Activated CD8-positive, alpha-beta memory T cell treated with anti-CD3 and anti-CD28 coated beads, Interleukin-2, amount 10 ng/mL, durations not matched to agents 7 days and 5 days (primary cell): ENCODE measurements around the gene GPR37L1. TPM values are rescaled to one million over a fixed set of nuclear protein-coding genes. Genes with fewer than 3 reads are reported as not detected.

Experiments
- ATAC-seq: fragments of 150-1000 bp; cut with Tn5 transposase; one replicate; pipeline ENCODE4 v1.10.0; 2021; ENCODE audit warnings: moderate library complexity
- CTCF ChIA-PET: fragments of 350-600 bp; sonication (Branson Sonifier 250); formaldehyde crosslinking; loops from one replicate; lab custom pipeline; 2021; ENCODE audit warnings: antibody characterized with exemption; lab: Charles Lee
- DNase-seq: peaks from one replicate; pipeline ENCODE4 v3.0.0-alpha.2; 2020
- H3K27ac Mint-ChIP-seq: one replicate; pipeline ENCODE4 v1.8.0; 2021; ENCODE audit warnings: mild to moderate bottlenecking, mixed read lengths
- H3K27me3 Mint-ChIP-seq: one replicate; pipeline ENCODE4 v1.8.0; 2021; ENCODE audit warnings: mixed read lengths
- H3K36me3 Mint-ChIP-seq: one replicate; pipeline ENCODE4 v1.8.0; 2021; ENCODE audit warnings: mild to moderate bottlenecking, mixed read lengths
- H3K4me1 Mint-ChIP-seq: one replicate; pipeline ENCODE4 v1.8.0; 2021; ENCODE audit warnings: mixed read lengths
- H3K4me3 Mint-ChIP-seq: one replicate; pipeline ENCODE4 v1.8.0; 2021; ENCODE audit warnings: mild to moderate bottlenecking, moderate library complexity, mixed read lengths
- H3K9me3 Mint-ChIP-seq: one replicate; pipeline ENCODE4 v1.8.0; 2022; ENCODE audit warnings: low read depth, mixed read lengths
- total RNA-seq, 2 experiments: library from RNA; stranded (reverse); gene quantifications; one replicate each; pipeline ENCODE4 v1.2.3, GENCODE V29; 2021

Gene GPR37L1
- total RNA-seq, 2 experiments from 2014 or later = not detected

- no peaks in the 10 kb centered on the region for H3K9me3 Mint-ChIP-seq
- no peak overlapping the region for H3K4me3 Mint-ChIP-seq
- peaks cover 7% of the 10 kb centered on the region for H3K27me3 Mint-ChIP-seq
- CTCF ChIA-PET = interaction anchor here (0.7 to 2.3 kb wide), 4 partner anchors 9 to 222 kb away, joined by 3 to 8 read pairs (median 4); no protein-coding TSS in a partner anchor
- no peaks in the 10 kb centered on the region for H3K4me1 Mint-ChIP-seq
- DNase-seq (no peak), ATAC-seq (no peak)
- no peak overlapping the region for H3K27ac Mint-ChIP-seq
- H3K36me3 Mint-ChIP-seq = no peaks in the 10 kb centered on the region
Measured at GRCh38 chr1:202117898-202118371, 4.8 kb upstream of the GPR37L1 start.

GRCh38 chr1:202121006-202121405, 1.7 kb upstream of the GPR37L1 start:
- CTCF ChIA-PET = interaction anchor here (0.7 to 1.5 kb wide), 2 partner anchors 121 to 246 kb away, joined by 3 to 4 read pairs; no protein-coding TSS in a partner anchor
- no peaks in the 10 kb centered on the region for H3K4me1 Mint-ChIP-seq
- no peak overlapping the region for H3K27ac Mint-ChIP-seq
- no peak for ATAC-seq
- no peaks in the 10 kb centered on the region for H3K36me3 Mint-ChIP-seq
- H3K27me3 Mint-ChIP-seq = peaks cover 15% of the 10 kb centered on the region
- no peak for DNase-seq
- no peaks in the 10 kb centered on the region for H3K9me3 Mint-ChIP-seq
- no peak overlapping the region for H3K4me3 Mint-ChIP-seq

- Mint-ChIP-seq H3K36me3 (no peaks in the 10 kb centered on the region), H3K27ac (no peak overlapping the region), H3K9me3 (no peaks in the 10 kb centered on the region), H3K4me3 (no peak overlapping the region), H3K4me1 (no peaks in the 10 kb centered on the region), H3K27me3 (peaks cover 25% of the 10 kb centered on the region)
- ATAC-seq (no peak), DNase-seq (no peak)
- CTCF ChIA-PET = interaction anchor here (1.2 to 1.9 kb wide), 2 partner anchors 9 to 124 kb away, joined by 3 to 6 read pairs; no protein-coding TSS in a partner anchor
Measured at GRCh38 chr1:202123336-202123813, 658 bp downstream of the GPR37L1 start.

- no peak overlapping the region for H3K27ac Mint-ChIP-seq
- CTCF ChIA-PET = interaction anchor here (1.2 to 1.9 kb wide), 2 partner anchors 8 to 124 kb away, joined by 3 to 6 read pairs; no protein-coding TSS in a partner anchor
Measured at GRCh38 chr1:202124142-202124541, 1.4 kb downstream of the GPR37L1 start.

GRCh38 chr1:202125611-202126010, 2.9 kb downstream of the GPR37L1 start:
- no peak for DNase-seq
- Mint-ChIP-seq H3K9me3 (no peaks in the 10 kb centered on the region), H3K27me3 (peaks cover 25% of the 10 kb centered on the region), H3K4me1 (no peaks in the 10 kb centered on the region), H3K4me3 (no peak overlapping the region), H3K27ac (no peak overlapping the region), H3K36me3 (no peaks in the 10 kb centered on the region)
- ATAC-seq = no peak
- CTCF ChIA-PET = no interaction called here

More at GRCh38 chr1:202124142-202124541, 1.4 kb downstream of the GPR37L1 start:
- no peak for ATAC-seq
- Mint-ChIP-seq H3K36me3 (no peaks in the 10 kb centered on the region), H3K27me3 (peaks cover 25% of the 10 kb centered on the region), H3K9me3 (no peaks in the 10 kb centered on the region), H3K4me1 (no peaks in the 10 kb centered on the region), H3K4me3 (no peak overlapping the region)
- DNase-seq = no peak

GRCh38 chr1:202126426-202126825, 3.7 kb downstream of the GPR37L1 start:
- Mint-ChIP-seq H3K27me3 (peaks cover 21% of the 10 kb centered on the region), H3K4me1 (no peaks in the 10 kb centered on the region), H3K27ac (no peak overlapping the region), H3K9me3 (no peaks in the 10 kb centered on the region), H3K36me3 (no peaks in the 10 kb centered on the region), H3K4me3 (no peak overlapping the region)
- ATAC-seq = no peak
- DNase-seq = no peak
- CTCF ChIA-PET = interaction anchor here (1.0 kb wide), 1 partner anchor 118 kb away, joined by 3 read pairs; no protein-coding TSS in a partner anchor

GRCh38 chr1:202127061-202127460, 4.3 kb downstream of the GPR37L1 start:
- Mint-ChIP-seq H3K4me3 (no peak overlapping the region), H3K9me3 (no peaks in the 10 kb centered on the region), H3K27ac (no peak overlapping the region), H3K27me3 (peaks cover 18% of the 10 kb centered on the region), H3K36me3 (no peaks in the 10 kb centered on the region), H3K4me1 (peaks cover 4% of the 10 kb centered on the region)
- ATAC-seq = no peak
- CTCF ChIA-PET = interaction anchor here (1.0 kb wide), 1 partner anchor 118 kb away, joined by 3 read pairs; no protein-coding TSS in a partner anchor
- no peak for DNase-seq

GRCh38 chr1:202127836-202128622, 5.3 kb downstream of the GPR37L1 start:
- DNase-seq (no peak), ATAC-seq (no peak)
- CTCF ChIA-PET = no interaction called here
- Mint-ChIP-seq H3K4me1 (peaks cover 4% of the 10 kb centered on the region), H3K27ac (no peak overlapping the region), H3K4me3 (no peak overlapping the region), H3K36me3 (peaks cover 2% of the 10 kb centered on the region), H3K9me3 (no peaks in the 10 kb centered on the region), H3K27me3 (peaks cover 18% of the 10 kb centered on the region)

- DNase-seq (no peak), ATAC-seq (no peak)
- no peak overlapping the region for H3K4me3 Mint-ChIP-seq
- H3K9me3 Mint-ChIP-seq = no peaks in the 10 kb centered on the region
- peaks cover 18% of the 10 kb centered on the region for H3K27me3 Mint-ChIP-seq
- peaks cover 4% of the 10 kb centered on the region for H3K4me1 Mint-ChIP-seq
- CTCF ChIA-PET = interaction anchor here (0.8 to 1.3 kb wide), 2 partner anchors 10 to 233 kb away, joined by 3 read pairs; no protein-coding TSS in a partner anchor
- no peak overlapping the region for H3K27ac Mint-ChIP-seq
- peaks cover 5% of the 10 kb centered on the region for H3K36me3 Mint-ChIP-seq
Measured at GRCh38 chr1:202129453-202130296, 7.0 kb downstream of the GPR37L1 start.

GRCh38 chr1:202130297-202130721, 7.6 kb downstream of the GPR37L1 start:
- H3K4me1 Mint-ChIP-seq = peaks cover 4% of the 10 kb centered on the region
- ATAC-seq = no peak

GRCh38 chr1:202130816-202131522, 8.3 kb downstream of the GPR37L1 start:
- peaks cover 4% of the 10 kb centered on the region for H3K4me1 Mint-ChIP-seq
- no peak overlapping the region for H3K4me3 Mint-ChIP-seq
- H3K27me3 Mint-ChIP-seq = peaks cover 9% of the 10 kb centered on the region
- H3K36me3 Mint-ChIP-seq = peaks cover 6% of the 10 kb centered on the region
- ATAC-seq (no peak), DNase-seq (no peak)
- CTCF ChIA-PET = interaction anchor here (0.8 to 1.8 kb wide), 3 partner anchors 11 to 120 kb away, joined by 3 to 6 read pairs (median 4); partner anchors contain the start of gene ELF3
- no peaks in the 10 kb centered on the region for H3K9me3 Mint-ChIP-seq
- no peak overlapping the region for H3K27ac Mint-ChIP-seq

More at GRCh38 chr1:202130297-202130721, 7.6 kb downstream of the GPR37L1 start:
- Mint-ChIP-seq H3K9me3 (no peaks in the 10 kb centered on the region), H3K36me3 (peaks cover 6% of the 10 kb centered on the region), H3K27ac (no peak overlapping the region), H3K4me3 (no peak overlapping the region), H3K27me3 (peaks cover 16% of the 10 kb centered on the region)
- DNase-seq = no peak
- CTCF ChIA-PET = interaction anchor here (1.3 kb wide), 1 partner anchor 11 kb away, joined by 3 read pairs; no protein-coding TSS in a partner anchor
